Gastrocnemius medialis (tissue), 4 donors: Measurements from ENCODE around the gene WDFY4.

Source experiments
- POLR2A ChIP-seq, 2 donors: fragments of 450-650 bp; IDR thresholded peaks; one replicate each; pipeline ENCODE4 v1.6.1; 2017; ENCODE audit warnings: antibody characterized with exemption in 2 of 2, mild to moderate bottlenecking in 2 of 2, moderate library complexity in 2 of 2
- TF ChIP-seq, protein P1 (sequence below), 5 experiments: fragments of 450-650 bp in 3 of 5; fragments of 200-600 bp in 2 of 5; sonication (generic) in 2 of 5; IDR thresholded peaks in 4 of 5; conservative IDR thresholded peaks in 1 of 5; 1 replicate in 4 of 5; 2 replicates in 1 of 5; pipeline ENCODE4 v1.5.1; 2016 to 2019; ENCODE audit warnings: antibody characterized with exemption in 5 of 5, mild to moderate bottlenecking in 3 of 5, moderate library complexity in 3 of 5

DNA sequence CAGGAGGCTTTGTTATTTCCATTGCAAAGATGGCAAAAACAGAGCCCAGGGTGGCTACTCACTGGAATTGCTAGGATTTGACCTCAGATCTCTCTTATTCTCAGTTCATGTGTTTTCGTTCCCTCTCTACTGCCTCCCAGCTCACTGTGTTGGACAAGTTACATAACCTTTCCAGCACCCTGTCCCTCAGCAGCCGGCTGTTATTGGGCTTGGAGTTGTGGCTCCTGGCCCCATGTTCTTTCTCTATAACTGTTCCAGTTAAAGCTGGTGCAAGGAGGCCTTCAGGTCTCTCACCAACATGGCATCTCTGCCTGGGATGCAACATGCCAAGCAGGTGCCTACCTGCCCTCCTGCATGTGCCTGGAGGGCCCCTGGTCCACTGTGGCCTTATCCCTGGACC, 198.2 kb downstream of the WDFY4 start:
- TF ChIP-seq, protein P1, sequence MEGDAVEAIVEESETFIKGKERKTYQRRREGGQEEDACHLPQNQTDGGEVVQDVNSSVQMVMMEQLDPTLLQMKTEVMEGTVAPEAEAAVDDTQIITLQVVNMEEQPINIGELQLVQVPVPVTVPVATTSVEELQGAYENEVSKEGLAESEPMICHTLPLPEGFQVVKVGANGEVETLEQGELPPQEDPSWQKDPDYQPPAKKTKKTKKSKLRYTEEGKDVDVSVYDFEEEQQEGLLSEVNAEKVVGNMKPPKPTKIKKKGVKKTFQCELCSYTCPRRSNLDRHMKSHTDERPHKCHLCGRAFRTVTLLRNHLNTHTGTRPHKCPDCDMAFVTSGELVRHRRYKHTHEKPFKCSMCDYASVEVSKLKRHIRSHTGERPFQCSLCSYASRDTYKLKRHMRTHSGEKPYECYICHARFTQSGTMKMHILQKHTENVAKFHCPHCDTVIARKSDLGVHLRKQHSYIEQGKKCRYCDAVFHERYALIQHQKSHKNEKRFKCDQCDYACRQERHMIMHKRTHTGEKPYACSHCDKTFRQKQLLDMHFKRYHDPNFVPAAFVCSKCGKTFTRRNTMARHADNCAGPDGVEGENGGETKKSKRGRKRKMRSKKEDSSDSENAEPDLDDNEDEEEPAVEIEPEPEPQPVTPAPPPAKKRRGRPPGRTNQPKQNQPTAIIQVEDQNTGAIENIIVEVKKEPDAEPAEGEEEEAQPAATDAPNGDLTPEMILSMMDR (IDR thresholded peaks at IDR 0.05 in 4 of 5, conservative IDR thresholded peaks at IDR 0.05 in 1 of 5): no peak
- TF ChIP-seq POLR2A (IDR thresholded peaks at IDR 0.05): no peak
